Testis (tissue), 3 donors: ENCODE data around the gene FAM171A2. TPM values are rescaled to one million over a fixed set of nuclear protein-coding genes. Genes with fewer than 3 reads are reported as not detected.

Source experiments
- DNase-seq: peaks from one replicate; pipeline ENCODE4 v3.0.0-alpha.2; 2019
- H3K27ac ChIP-seq, 2 donors: fragments of 200-600 bp; sonication (generic); one replicate each; pipeline ENCODE4 v1.5.1; 2019
- H3K27me3 ChIP-seq: fragments of 200-600 bp; sonication (generic); one replicate; pipeline ENCODE4 v1.5.1; 2019
- H3K36me3 ChIP-seq: fragments of 200-600 bp; sonication (generic); one replicate; pipeline ENCODE4 v1.5.1; 2017; ENCODE audit warnings: low read depth; ENCODE audit errors: missing control alignments
- H3K4me1 ChIP-seq: fragments of 200-600 bp; sonication (generic); one replicate; pipeline ENCODE4 v1.5.1; 2019
- H3K4me3 ChIP-seq, 2 donors: fragments of 200-600 bp; sonication (generic); one replicate each; pipeline ENCODE4 v1.5.1; 2017 to 2019
- H3K9me3 ChIP-seq: fragments of 200-600 bp; sonication (generic); one replicate; pipeline ENCODE4 v1.5.1; 2017
- CTCF ChIP-seq, 3 experiments: fragments of 450-650 bp in 2 of 3; fragments of 200-600 bp in 1 of 3; sonication (generic) in 1 of 3; IDR thresholded peaks; one replicate each; pipeline ENCODE4 v1.5.1; 2016 to 2019; ENCODE audit warnings: antibody characterized with exemption in 3 of 3, mild to moderate bottlenecking in 2 of 3, moderate library complexity in 1 of 3
- POLR2A ChIP-seq: fragments of 450-650 bp; IDR thresholded peaks from one replicate; pipeline ENCODE4 v1.6.1; 2017; ENCODE audit warnings: antibody characterized with exemption, mild to moderate bottlenecking, moderate library complexity
- WGBS, 2 donors: methylation state at CpG; one replicate each; pipeline ENCODE4 v1.1.5; 2018; 5-methylcytosine and 5-hydroxymethylcytosine counted together
- intact Hi-C: fragments of 100-400 bp; cut with DNase I; formaldehyde crosslinking; loops from one replicate; pipeline ENCODE4 v1.15.1; 2023; ENCODE audit warnings: low total_unique reads
- polyA plus RNA-seq: library from polyadenylated mRNA; stranded (reverse); fragments of 350-450 nt; fragmentation: Illumina TruSeq; extraction: RNeasy Lipid Tissue Mini Kit (QIAGEN cat#74804); gene quantifications from one replicate; pipeline ENCODE4 v1.2.3, GENCODE V29; 2014; ENCODE audit warnings: low read depth, low replicate concordance; ENCODE audit not compliant: insufficient read depth
- total RNA-seq, 2 donors: library from RNA; depleted of rRNA; stranded (reverse); fragments of >200 nt; gene quantifications; one replicate each; pipeline ENCODE4 v1.2.3, GENCODE V29; 2016

Gene FAM171A2
- total and polyA plus RNA-seq, 3 donors from 2014 or later, result 1.3 to 3.6 (median 2.0) TPM

- no peak for TF ChIP-seq CTCF (IDR thresholded peaks at IDR 0.05)
- no peak for TF ChIP-seq POLR2A
- Histone ChIP-seq H3K4me1 (no peaks in the 10 kb centered on the region), H3K27me3 (no peaks in the 10 kb centered on the region), H3K27ac (no peak overlapping the region), H3K36me3 (no peaks in the 10 kb centered on the region), H3K9me3 (no peaks in the 10 kb centered on the region), H3K4me3 (no peak overlapping the region)
- intact Hi-C loops, result no loop called here
- 79 to 89% methylated on average over 7 of the region's 7 CpGs for WGBS, 2 donors
- no peak for DNase-seq
Observed at GRCh38 chr17:44314031-44314430, 49.6 kb downstream of the FAM171A2 start.

GRCh38 chr17:44312396-44313104 is 51.1 kb downstream of the FAM171A2 start:
- Histone ChIP-seq H3K4me1 (peaks cover 4% of the 10 kb centered on the region), H3K27ac (no peak overlapping the region), H3K9me3 (no peaks in the 10 kb centered on the region), H3K27me3 (no peaks in the 10 kb centered on the region), H3K36me3 (no peaks in the 10 kb centered on the region), H3K4me3 (no peak overlapping the region)
- no peak for DNase-seq
- TF ChIP-seq CTCF (IDR thresholded peaks at IDR 0.05), result no peak
- TF ChIP-seq POLR2A, result no peak
- WGBS, 2 donors, result 68 to 81% methylated on average over 16 to 17 of the region's 17 CpGs
- intact Hi-C loops, result no loop called here

- TF ChIP-seq CTCF (IDR thresholded peaks at IDR 0.05), result no peak
- TF ChIP-seq POLR2A, result no peak
- H3K4me1 ChIP-seq, result peaks cover 6% of the 10 kb centered on the region
- no peaks in the 10 kb centered on the region for H3K36me3 ChIP-seq
- H3K27ac ChIP-seq, result no peak overlapping the region
- no peak for DNase-seq
- intact Hi-C loops, result no loop called here
- no peak overlapping the region for H3K4me3 ChIP-seq
- no peaks in the 10 kb centered on the region for H3K9me3 ChIP-seq
- H3K27me3 ChIP-seq, result no peaks in the 10 kb centered on the region
- 94 to 100% methylated on average over 1 to 2 of the region's 5 CpGs for WGBS, 2 donors
Observed at GRCh38 chr17:44311562-44312181, 52.0 kb downstream of the FAM171A2 start.

GRCh38 chr17:44310609-44311376 is 52.9 kb downstream of the FAM171A2 start:
- WGBS, 2 donors, result 85 to 88% methylated on average over 9 to 10 of the region's 10 CpGs
- H3K36me3 ChIP-seq, result no peaks in the 10 kb centered on the region
- TF ChIP-seq CTCF (IDR thresholded peaks at IDR 0.05), result no peak
- no peak for TF ChIP-seq POLR2A
- no peaks in the 10 kb centered on the region for H3K9me3 ChIP-seq
- no peaks in the 10 kb centered on the region for H3K27me3 ChIP-seq
- DNase-seq, result no peak
- H3K4me3 ChIP-seq, result no peak overlapping the region
- H3K27ac ChIP-seq, result no peak overlapping the region
- intact Hi-C loops, result no loop called here
- peaks cover 6% of the 10 kb centered on the region for H3K4me1 ChIP-seq
